Iris pigment epithelial cell (primary cell): Measurements from ENCODE around the gene TOM1L2.
A peak's percentile ranks its signal among the peaks of the same experiment; 100 is the strongest.

Experiments used
- DNase-seq: peaks from one replicate; pipeline ENCODE4 v3.0.0-alpha.2; 2011; ENCODE audit warnings: low read depth

The TOM1L2 gene

DNA sequence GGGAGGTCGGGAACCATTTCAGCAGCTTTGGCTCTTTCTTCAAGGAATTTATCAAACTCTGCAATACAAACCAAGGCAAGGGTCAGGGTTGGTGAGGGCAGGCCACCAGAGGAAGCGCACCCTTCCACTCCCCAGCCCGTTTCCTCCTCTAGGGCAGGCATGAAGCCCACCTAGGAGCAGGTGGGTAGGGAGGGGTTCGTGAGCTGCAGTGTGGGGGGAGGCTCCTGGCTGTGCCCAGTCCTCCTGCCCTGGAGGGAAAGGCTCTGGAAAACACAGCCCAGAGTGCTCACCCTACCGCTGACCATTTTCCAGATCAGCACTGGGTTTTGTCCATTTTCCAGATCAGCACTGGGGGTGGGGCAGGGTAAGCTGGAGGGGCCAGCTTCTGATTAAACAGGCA lies 124.5 kb downstream of the TOM1L2 start:
- DNase-seq, result no peak

DNA sequence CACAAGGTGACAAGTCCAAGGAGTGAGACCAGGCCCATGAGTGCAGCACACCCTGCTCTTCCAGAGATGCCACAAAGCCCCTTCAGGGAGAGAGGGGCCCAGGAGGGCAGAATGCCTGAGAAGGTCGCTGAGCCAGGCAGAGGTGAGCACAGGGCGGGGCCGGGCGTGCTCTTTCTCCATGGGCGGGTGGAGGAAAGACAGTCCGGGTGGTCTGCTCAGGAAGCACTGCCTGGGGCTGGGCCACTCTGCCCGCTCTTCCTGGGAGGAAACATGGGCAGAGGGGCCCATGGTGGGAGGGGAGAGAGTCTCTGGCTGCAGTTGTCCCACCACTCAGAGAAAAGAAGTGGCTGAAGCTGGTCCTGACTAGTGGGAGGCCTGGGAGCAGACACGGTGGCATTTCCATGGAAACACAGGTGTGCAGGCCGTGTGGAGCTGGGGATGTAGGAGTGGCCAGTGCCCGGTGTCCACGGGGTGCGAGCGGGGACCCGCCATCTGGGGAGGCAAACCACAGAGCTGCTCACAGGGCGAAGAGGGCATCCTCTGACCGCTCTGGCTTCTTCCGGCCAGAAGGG lies 125.0 kb downstream of the TOM1L2 start:
- DNase-seq, result no peak

DNA sequence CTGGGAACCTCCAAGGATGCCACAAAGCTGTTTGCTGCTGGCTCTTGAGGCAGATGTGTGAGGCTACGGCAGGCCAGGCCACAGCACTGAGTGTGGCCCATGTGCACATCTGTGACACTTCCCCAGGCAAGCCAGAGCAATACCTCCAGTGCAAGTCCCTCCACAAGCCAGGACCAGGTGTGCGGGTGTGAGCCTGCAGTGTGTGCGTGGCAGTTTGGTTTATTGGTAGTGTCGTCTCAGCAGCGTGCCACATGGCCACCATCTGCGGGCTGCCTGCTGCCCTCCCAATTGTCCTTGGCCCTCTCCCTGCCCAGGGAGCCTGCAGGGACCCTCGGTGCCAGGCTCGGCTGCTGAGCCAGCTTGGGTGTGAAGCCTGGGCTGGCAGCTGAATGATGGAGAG lies 125.6 kb downstream of the TOM1L2 start:
- DNase-seq, result no peak

GRCh38 chr17:17846003-17846402 lies 126.2 kb downstream of the TOM1L2 start:
- DNase-seq, result no peak

GRCh38 chr17:17845046-17845775 lies 127.0 kb downstream of the TOM1L2 start:
- DNase-seq, result no peak

DNA sequence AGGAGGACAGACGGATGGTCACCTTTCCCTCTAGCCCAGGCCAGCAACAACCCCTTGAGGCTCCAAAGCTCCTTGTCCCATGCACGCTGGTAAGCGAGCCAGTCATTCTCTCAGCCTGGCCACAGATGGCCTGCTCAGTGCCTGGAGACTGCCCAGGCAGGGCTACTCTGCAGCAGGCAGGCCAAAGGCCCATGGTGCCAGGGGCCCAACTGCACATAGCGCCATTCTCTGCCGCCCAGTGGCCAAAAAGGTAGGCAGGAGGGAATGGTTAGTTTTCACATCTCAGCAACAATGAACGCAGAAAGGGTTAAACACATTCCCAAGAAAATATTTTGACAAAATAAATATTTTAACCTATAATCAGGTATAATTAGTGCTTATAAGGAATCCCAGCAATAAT lies 127.7 kb downstream of the TOM1L2 start:
- DNase-seq, result no peak

- no peak for DNase-seq
Observed at GRCh38 chr17:17844079-17844478, 128.1 kb downstream of the TOM1L2 start.

- DNase-seq, result no peak
Observed at GRCh38 chr17:17843096-17843495, 129.1 kb downstream of the TOM1L2 start.

- DNase-seq, result no peak
Observed at GRCh38 chr17:17842111-17842876, 129.9 kb downstream of the TOM1L2 start.

GRCh38 chr17:17841601-17842025 lies 130.6 kb downstream of the TOM1L2 start:
- no peak for DNase-seq

DNA sequence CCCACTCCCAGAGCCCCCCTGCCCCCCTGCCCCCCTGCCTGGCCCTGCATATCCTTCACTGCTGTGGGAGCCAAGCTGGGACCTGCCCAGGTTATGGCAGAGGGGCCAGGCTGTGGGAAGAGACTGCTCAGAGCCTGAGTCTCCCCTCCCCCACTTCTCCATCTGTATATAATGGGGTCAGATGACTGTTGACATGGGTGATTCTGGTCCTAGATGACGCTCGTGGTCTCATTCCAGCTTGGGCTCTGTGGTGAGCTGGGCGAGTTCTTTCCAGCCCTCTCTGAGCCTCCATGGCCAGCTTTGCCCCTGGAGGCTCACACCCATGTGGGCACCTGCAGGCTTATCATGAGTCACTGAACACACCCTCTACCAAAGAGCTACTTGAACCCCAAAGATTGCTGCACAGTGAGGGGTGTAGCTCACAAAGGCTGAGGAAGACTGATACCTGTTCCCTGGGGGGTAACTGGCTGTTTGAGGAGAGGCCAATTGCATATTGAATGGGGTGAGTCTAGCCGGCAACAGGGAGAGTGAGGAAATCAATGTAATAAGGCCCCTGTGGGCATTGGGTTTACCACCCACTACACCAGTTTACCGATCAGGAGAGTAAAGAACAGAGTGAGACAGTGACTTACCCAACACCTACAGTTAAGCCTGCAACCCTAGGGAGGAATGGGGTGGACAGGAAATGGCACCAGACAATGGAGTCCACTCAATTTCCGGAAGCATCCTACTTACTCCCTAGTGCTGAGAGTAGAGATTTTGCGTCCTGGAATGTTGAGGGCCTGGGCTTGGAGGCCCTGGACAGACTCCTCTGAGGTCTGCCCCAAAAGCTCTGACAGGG lies 131.2 kb downstream of the TOM1L2 start:
- DNase-seq, result peak; percentile 42

- DNase-seq, result peak; percentile 88
Observed at GRCh38 chr17:17839791-17840707, 132.2 kb downstream of the TOM1L2 start.

GRCh38 chr17:17837966-17838962 lies 133.9 kb downstream of the TOM1L2 start:
- DNase-seq, result no peak

- DNase-seq, result peak; percentile 71
Observed at GRCh38 chr17:17837380-17837821, 134.8 kb downstream of the TOM1L2 start.

DNA sequence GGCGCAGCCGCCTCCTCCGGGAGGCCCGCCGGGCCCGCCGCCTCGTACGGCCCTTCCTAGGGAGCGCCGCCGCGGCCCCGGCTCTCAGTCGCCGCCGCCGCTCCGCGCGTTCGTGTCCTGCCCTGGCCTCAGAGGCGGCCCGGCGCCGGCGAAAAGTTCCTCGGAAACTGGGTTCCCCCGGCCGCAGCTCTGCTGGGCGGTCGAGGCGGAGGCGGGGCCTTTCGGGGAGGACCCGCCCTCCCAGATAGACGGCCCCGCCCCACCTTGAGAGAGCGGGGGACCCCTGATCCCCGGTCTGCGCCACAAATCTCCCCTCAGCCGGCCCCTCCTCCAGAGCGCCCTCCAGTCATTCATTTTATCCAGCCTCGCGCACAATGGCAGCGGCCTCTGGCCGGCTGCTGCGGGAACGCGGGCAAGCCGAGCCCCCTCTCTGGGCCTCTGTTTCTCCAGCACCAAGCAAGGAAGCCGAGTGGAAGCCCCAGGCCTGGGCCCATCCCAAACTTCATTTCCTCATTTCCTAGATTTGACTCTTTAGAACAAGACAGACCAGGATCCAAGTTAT lies 135.3 kb downstream of the TOM1L2 start, which contains the start of gene SREBF1:
Gene SREBF1, minus strand, starts transcription at position 169 of the 562 bp plus-strand sequence. CDS start 169 bp downstream, outside the sequence.
- DNase-seq, result peak; percentile 53

GRCh38 chr17:17836250-17836817 lies 135.9 kb downstream of the TOM1L2 start:
- DNase-seq, result peak; percentile 85

- DNase-seq, result no peak
Observed at GRCh38 chr17:17835415-17836249, 136.6 kb downstream of the TOM1L2 start.

GRCh38 chr17:17834974-17835373 lies 137.2 kb downstream of the TOM1L2 start:
- DNase-seq, result no peak
